GM12801 (cell line): Measurements from ENCODE around the gene TNFRSF19.

ENCODE experiments used
- TF ChIP-seq, protein P1 (sequence below): IDR thresholded peaks from one replicate; pipeline ENCODE4 v1.5.1; 2011; ENCODE audit warnings: control low read depth; ENCODE audit not compliant: insufficient read length; ENCODE audit errors: extremely low read depth

TNFRSF19 gene

DNA sequence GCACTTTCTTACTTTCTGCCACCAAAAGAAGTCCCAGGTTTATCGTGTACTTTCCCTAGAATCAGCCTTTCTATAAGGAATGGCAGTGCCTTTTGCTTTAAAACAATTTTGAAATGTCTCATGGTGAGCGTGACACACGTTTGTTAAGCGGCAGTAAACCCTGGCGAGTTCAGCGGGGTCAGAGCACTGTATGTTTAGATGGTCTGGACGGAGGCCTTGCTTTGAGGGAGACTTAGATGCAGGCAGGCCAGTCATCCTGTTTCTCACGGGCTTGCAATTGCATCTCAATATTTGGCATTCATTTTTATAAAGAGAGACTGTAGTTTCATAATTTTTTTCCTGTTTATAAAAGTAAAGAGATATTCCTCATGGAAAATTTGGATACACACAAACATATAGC is 96.4 kb downstream of the TNFRSF19 start:
- TF ChIP-seq, protein P1, sequence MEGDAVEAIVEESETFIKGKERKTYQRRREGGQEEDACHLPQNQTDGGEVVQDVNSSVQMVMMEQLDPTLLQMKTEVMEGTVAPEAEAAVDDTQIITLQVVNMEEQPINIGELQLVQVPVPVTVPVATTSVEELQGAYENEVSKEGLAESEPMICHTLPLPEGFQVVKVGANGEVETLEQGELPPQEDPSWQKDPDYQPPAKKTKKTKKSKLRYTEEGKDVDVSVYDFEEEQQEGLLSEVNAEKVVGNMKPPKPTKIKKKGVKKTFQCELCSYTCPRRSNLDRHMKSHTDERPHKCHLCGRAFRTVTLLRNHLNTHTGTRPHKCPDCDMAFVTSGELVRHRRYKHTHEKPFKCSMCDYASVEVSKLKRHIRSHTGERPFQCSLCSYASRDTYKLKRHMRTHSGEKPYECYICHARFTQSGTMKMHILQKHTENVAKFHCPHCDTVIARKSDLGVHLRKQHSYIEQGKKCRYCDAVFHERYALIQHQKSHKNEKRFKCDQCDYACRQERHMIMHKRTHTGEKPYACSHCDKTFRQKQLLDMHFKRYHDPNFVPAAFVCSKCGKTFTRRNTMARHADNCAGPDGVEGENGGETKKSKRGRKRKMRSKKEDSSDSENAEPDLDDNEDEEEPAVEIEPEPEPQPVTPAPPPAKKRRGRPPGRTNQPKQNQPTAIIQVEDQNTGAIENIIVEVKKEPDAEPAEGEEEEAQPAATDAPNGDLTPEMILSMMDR, result no peak

DNA sequence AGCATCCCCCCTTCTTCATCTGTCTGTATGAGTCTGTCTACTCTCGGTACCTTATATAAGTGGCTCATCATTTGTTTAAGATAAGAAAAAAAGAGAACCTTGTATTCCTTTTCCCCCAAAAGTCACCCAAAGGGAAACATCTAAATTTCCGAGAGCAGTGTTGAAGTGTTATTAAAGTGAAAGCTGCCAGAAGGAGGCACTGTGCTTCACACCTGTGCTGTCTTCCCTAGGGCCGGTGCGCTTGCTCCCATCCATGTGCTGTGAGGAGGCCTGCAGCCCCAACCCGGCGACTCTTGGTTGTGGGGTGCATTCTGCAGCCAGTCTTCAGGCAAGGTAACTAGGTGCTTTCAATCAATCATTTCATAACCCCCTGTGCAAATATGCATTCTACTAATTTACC is 97.5 kb downstream of the TNFRSF19 start:
- TF ChIP-seq, protein P1, result no peak

DNA sequence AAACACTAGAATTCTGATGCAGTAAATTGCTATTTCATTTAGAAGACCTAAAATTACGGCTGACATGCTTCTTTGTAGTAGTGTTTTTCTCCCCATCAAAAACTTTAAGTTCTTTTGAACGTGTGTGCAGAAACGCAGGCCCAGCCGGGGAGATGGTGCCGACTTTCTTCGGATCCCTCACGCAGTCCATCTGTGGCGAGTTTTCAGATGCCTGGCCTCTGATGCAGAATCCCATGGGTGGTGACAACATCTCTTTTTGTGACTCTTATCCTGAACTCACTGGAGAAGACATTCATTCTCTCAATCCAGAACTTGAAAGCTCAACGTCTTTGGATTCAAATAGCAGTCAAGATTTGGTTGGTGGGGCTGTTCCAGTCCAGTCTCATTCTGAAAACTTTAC is 98.3 kb downstream of the TNFRSF19 start:
- TF ChIP-seq, protein P1, result no peak

DNA sequence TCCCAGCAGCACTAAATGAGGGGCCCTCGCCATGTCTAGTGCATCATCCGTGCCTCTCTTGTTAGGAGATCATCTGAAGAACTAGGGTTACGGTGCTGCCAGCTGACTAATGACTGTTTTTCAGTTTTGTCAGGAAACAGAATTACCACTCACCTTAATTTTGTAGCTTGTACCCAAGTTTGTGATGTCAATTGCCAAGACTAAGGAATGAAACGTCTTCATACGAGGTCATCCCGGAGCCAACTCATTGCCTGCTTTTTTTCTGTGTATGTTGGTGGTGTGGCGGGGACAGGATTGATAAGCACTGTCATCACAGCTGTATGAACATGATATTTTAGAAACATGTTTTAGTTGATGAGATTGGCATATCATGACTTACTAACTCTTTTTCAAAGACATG is 100.6 kb downstream of the TNFRSF19 start:
- TF ChIP-seq, protein P1, result no peak

DNA sequence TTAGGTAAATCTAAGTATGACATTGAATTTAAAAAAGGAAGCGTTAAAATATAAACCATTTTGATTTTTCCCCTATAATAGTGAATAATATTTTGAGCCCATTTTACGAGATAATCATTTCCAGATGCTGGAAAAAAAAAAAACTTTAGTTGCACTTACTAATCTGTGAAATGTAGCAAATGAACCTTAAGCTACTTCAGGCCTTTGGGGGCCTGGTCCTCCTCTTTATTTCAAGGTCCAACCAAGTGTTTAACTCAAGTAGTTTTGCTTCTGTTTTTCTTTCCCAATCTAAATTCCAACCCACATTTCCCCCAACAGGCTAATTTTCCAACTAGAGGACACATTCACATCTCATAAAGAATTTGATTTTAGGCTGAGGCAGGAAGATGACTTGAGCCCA is 101.2 kb downstream of the TNFRSF19 start:
- TF ChIP-seq, protein P1, result no peak

DNA sequence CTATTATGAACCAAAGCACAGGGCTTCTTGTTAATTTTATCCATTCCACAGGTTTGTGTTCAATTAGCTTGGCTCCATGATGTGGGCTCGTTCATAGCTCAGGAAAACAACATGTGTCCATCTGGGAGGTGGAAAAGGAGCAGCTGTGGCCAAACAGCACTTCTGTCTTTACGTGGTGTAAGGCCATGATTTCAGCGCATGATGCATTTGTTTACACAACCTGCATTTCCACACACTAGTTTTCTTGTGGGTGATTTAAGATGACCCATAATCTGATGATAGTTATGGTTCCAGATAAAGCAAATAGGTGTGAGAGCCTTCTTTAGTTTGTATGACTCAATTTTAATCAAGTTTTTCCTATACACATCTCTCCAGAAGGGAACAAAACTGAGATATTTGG is 101.7 kb downstream of the TNFRSF19 start:
- TF ChIP-seq, protein P1, result no peak

DNA sequence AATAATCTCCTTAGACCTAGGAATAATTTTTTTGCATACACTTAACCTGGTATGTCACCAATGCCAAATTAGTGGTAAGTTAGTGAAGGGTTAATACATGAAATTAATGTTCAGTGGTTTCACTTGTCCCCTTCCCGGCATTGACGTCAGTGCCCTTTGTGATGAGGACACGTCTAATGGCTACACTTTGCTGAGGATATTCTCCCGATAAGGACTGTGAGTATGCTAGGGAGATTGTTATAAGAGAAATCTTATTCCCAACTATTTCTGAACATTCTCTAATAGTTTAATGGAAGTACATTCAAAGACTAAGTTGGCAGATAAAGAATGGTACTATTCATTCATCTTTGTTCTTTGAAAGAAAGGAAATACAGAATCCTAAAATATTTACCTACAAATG is 102.4 kb downstream of the TNFRSF19 start:
- TF ChIP-seq, protein P1, result no peak

DNA sequence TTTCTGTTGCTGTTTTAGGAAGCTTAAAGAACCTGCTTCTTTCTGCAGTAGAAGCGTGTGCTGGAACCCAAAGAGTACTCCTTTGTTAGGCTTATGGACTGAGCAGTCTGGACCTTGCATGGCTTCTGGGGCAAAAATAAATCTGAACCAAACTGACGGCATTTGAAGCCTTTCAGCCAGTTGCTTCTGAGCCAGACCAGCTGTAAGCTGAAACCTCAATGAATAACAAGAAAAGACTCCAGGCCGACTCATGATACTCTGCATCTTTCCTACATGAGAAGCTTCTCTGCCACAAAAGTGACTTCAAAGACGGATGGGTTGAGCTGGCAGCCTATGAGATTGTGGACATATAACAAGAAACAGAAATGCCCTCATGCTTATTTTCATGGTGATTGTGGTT is 103.1 kb downstream of the TNFRSF19 start:
- TF ChIP-seq, protein P1, result no peak
